Panc1 (cell line): ENCODE results near the gene SPPL2C.

ENCODE experiments used
- POLR2AphosphoS5 ChIP-seq: IDR thresholded peaks from 2 replicates; pipeline ENCODE4 v1.6.1; 2012; ENCODE audit warnings: mild to moderate bottlenecking, low read depth, low read length, moderate library complexity
- SIN3A ChIP-seq: IDR thresholded peaks from 2 replicates; pipeline ENCODE4 v1.6.1; 2012; ENCODE audit warnings: low read depth, mild to moderate bottlenecking, low read length, moderate library complexity, borderline replicate concordance; ENCODE audit not compliant: insufficient read depth
- TCF7L2 ChIP-seq: IDR thresholded peaks from 2 replicates; pipeline ENCODE4 v1.6.1; 2011; ENCODE audit warnings: mild to moderate bottlenecking, low read depth, low read length, inconsistent platforms
- TF ChIP-seq, protein P1 (sequence below): fragments of 450-650 bp; IDR thresholded peaks from 2 replicates; pipeline ENCODE4 v1.5.1; 2017; ENCODE audit warnings: mild to moderate bottlenecking
- TF ChIP-seq, protein P2 (sequence below), 2 experiments: IDR thresholded peaks; 2 replicates each; pipeline ENCODE4 v1.6.1; 2011 to 2012; ENCODE audit warnings: low read depth in 2 of 2, control low read depth in 1 of 2, low read length in 1 of 2, mild to moderate bottlenecking in 1 of 2, moderate library complexity in 1 of 2; ENCODE audit not compliant: insufficient read depth in 1 of 2

DNA sequence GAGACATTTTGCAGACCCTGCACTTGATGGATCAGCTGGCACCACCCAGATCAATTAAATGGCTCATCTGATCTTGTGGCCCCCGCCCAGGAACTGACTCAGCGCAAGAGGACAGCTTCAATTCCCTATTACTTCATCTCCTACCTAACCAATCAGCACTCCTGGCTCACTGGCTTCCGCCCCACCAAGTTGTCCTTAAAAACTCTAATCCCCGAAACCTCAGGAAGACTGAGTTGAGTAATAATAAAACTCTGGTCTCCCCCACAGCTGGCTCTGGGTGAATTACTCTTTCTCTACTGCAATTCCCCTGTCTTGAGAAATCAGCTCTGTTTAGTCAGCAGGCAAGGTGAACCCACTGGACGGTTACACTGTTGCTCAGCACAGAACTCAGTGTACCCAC lies 23.6 kb downstream of the SPPL2C start:
- TF ChIP-seq, protein P1, sequence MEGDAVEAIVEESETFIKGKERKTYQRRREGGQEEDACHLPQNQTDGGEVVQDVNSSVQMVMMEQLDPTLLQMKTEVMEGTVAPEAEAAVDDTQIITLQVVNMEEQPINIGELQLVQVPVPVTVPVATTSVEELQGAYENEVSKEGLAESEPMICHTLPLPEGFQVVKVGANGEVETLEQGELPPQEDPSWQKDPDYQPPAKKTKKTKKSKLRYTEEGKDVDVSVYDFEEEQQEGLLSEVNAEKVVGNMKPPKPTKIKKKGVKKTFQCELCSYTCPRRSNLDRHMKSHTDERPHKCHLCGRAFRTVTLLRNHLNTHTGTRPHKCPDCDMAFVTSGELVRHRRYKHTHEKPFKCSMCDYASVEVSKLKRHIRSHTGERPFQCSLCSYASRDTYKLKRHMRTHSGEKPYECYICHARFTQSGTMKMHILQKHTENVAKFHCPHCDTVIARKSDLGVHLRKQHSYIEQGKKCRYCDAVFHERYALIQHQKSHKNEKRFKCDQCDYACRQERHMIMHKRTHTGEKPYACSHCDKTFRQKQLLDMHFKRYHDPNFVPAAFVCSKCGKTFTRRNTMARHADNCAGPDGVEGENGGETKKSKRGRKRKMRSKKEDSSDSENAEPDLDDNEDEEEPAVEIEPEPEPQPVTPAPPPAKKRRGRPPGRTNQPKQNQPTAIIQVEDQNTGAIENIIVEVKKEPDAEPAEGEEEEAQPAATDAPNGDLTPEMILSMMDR, result no peak
- TF ChIP-seq, protein P2, sequence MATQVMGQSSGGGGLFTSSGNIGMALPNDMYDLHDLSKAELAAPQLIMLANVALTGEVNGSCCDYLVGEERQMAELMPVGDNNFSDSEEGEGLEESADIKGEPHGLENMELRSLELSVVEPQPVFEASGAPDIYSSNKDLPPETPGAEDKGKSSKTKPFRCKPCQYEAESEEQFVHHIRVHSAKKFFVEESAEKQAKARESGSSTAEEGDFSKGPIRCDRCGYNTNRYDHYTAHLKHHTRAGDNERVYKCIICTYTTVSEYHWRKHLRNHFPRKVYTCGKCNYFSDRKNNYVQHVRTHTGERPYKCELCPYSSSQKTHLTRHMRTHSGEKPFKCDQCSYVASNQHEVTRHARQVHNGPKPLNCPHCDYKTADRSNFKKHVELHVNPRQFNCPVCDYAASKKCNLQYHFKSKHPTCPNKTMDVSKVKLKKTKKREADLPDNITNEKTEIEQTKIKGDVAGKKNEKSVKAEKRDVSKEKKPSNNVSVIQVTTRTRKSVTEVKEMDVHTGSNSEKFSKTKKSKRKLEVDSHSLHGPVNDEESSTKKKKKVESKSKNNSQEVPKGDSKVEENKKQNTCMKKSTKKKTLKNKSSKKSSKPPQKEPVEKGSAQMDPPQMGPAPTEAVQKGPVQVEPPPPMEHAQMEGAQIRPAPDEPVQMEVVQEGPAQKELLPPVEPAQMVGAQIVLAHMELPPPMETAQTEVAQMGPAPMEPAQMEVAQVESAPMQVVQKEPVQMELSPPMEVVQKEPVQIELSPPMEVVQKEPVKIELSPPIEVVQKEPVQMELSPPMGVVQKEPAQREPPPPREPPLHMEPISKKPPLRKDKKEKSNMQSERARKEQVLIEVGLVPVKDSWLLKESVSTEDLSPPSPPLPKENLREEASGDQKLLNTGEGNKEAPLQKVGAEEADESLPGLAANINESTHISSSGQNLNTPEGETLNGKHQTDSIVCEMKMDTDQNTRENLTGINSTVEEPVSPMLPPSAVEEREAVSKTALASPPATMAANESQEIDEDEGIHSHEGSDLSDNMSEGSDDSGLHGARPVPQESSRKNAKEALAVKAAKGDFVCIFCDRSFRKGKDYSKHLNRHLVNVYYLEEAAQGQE (IDR thresholded peaks at IDR 0.05; ENCODE audit: insufficient read depth in 1 of 2, low read depth in 2 of 2, low read length in 1 of 2), result no peak
- no peak for TF ChIP-seq TCF7L2
- no peak for TF ChIP-seq POLR2AphosphoS5
- no peak for TF ChIP-seq SIN3A
